Ramos (cell line): ENCODE measurements around the gene TANGO6.

Experiments used
- in situ Hi-C: fragments of 300-500 bp; cut with MboI; formaldehyde crosslinking; loops from one replicate; pipeline ENCODE4 v1.14.3; 2022; ENCODE audit warnings: low sequenced_read_pairs; ENCODE audit not compliant: unreplicated experiment

Gene TANGO6

GRCh38 chr16:69084289-69084688 is 241.0 kb downstream of the TANGO6 start:
- in situ Hi-C loops = no loop called here

DNA sequence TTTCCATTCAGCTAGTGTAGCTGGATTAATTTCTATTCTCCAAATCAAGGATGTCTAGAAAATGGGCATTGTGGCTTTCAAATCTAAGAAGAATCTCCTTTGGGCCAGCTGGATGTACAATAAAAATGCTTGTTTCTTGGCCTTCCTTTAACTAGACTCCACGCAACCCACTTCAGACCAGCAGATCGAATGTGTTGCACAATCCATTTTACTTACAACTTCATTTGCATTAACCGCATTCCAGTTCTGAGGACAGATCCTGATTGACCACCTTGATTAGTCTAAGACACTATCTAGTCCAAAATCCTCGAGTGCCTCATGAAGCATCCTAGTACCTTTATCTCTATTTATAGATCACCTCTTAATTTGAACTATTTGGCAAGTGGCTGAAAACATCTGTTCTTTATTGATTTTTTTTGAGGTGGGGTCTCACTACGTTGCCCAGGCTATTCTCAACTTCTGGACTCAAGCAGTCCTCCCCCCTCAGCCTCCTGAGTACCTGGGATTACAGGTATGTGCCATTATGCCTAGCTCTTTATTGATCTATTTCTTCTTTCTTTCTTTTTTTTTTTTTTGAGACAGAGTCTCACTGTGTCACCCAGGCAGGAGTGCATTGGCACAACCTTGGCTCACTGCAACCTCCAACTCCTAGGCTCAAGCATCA is 241.8 kb downstream of the TANGO6 start:
- in situ Hi-C loops = no loop called here

GRCh38 chr16:69087161-69087581 is 243.8 kb downstream of the TANGO6 start:
- in situ Hi-C loops = no loop called here

GRCh38 chr16:69088684-69089083 is 245.4 kb downstream of the TANGO6 start:
- in situ Hi-C loops = no loop called here

DNA sequence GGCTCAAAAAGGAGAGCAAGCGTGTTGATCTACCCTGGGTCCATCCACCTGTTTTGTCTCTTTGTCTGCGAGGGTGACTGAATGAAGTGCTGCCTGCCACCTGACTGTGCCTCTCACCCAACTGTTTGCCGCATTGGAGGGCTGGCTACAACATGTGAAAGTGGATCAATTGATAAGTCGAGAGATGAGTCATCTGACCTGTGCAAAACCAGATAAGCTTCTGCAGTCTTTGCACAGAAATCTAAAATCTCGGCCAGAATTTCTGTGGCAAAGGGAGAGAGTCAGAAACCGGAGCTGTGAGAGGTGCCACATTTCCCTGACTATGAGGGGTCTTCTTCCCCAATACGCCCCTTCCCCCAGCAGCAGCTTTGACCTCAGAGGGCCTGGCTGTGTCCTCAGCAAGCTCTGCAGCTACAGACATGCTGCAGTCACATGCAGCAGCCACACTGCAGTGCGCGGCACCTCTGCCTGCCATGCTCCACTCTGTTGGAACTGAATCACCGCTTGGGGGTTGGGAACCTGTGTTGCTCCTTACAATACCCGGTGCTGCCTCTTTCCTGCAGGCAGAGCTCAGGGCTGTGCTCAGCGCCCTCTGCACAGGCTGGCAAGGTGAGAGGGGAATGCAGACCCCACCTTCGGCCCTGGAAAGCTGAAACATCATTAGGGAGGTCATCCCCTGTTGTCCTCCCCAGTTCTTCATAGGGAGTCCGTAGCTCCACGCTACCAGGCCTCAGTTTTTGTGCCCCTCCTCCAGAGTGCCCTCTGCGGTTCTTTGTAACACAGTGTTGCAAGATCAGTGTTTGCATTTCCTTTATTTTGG is 246.0 kb downstream of the TANGO6 start:
- in situ Hi-C loops = no loop called here

- in situ Hi-C loops = no loop called here
These were observed 250.6 kb downstream of the TANGO6 start for GRCh38 chr16:69093974-69094373.

- in situ Hi-C loops = no loop called here
These were observed 251.2 kb downstream of the TANGO6 start for GRCh38 chr16:69094501-69094900.

DNA sequence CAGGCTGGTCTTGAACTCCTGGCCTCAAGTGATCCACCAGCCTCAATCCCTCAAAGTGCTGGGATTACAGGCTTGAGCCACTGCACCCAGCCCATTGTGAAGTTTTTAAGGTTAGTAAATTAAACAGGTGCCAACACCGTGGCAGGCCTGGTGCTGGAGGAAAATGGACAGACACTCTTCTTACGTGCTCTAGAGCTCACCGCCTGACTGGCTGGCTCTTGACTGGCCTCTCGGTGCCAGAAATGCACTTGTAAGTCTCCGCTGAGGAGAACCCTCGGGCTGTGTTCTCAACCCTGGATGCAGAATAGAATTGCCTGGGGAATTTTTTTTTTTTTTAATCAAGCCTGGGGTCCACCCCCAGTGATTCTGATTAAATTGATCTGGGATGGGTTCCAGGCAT is 251.9 kb downstream of the TANGO6 start:
- in situ Hi-C loops = no loop called here

- in situ Hi-C loops = loop anchor here (10.0 kb wide), 1 partner anchor 575 kb away; no protein-coding TSS in a partner anchor
These were observed 256.9 kb downstream of the TANGO6 start for GRCh38 chr16:69100071-69100691.

GRCh38 chr16:69105501-69106361 is 262.4 kb downstream of the TANGO6 start, which contains the start of gene HAS3:
HAS3 (plus strand) TSS chr16:69105653; CDS start chr16:69109396, 3,743 bp downstream.
- in situ Hi-C loops = loop anchor here (10.0 kb wide), 1 partner anchor 581 kb away; no protein-coding TSS in a partner anchor

DNA sequence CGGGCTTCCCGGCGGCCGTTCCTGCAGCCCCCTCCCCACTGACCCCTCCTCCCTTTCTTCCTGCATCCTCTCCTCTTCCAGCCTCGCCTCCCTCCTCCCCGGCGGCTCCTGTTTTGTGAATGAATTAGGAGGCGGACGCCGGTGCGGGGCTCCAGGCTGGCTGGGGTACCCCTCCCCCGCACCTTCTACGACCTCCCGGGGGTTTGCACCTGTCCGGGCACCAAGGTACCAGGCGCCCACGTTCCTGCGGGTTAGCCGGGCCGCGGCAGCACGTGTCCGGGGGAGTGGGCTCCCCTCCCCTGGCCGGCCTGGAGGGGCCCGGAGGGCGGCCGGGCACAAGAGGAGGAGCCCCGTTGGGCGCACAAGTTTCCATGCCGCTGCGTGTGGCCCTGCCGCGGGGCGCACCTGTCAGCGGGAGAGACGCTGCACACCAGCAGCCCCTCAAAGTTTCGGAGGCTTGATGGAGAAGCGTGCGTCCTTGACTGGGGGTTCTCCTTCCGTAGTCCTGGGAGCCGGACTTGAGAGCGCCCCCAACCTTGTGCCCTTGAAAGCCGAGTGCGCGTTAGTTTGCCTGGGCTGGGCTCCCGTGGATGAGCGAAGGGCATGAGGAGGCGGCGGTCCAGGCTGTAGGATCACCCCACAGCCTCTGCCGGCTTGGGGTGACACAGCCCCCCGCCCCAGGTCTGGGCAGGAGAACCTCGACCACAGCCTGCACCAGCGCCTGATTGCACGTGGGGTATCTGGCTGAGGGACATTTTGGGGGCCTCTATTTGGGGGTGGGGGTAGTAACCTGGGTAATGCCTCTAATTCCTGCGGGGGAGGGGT is 263.4 kb downstream of the TANGO6 start:
- in situ Hi-C loops = loop anchor here (10.0 kb wide), 1 partner anchor 582 kb away; no protein-coding TSS in a partner anchor

GRCh38 chr16:69107316-69107962 is 264.1 kb downstream of the TANGO6 start:
- in situ Hi-C loops = loop anchor here (10.0 kb wide), 1 partner anchor 583 kb away; no protein-coding TSS in a partner anchor

DNA sequence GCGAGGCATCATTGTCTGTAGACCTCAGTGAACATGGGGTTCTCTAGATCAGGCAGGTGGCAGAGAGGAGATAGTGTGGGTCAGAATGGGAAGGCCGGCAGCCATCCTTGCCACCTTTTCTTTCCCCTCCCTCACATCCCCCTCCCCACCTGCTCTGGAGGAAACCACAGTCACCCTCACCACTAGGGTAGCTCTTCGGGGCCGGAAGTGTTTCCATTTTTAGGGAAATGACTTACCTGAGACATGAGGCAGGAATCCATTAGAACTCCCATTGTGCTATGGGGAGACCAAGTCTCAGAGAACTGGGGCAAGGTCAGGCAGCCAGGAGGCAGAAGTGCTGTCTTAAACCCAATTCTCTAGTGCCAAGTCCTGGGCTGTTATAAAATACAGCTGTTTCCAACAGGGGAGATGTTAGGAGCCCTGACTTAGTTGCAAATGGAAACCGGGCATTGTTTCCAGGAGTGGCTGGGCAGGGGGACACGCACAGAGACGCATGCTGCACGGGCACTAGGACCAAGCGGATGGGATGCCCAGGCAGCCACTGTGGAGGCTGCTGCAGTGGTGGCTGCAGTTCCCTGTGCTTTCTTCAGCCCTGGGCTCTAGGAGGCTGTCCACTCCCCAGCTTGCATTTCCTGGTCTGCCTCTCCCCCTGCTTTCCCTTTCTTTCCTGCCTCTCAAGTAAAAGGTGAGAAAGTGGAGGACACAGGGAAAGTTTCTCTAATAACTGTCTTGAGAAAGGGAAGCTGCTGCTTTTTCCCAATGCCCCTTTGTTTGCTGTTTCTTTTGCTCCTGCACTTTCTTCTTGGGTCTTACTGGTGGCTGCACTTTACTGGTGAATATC is 265.0 kb downstream of the TANGO6 start:
- in situ Hi-C loops = loop anchor here (10.0 kb wide), 1 partner anchor 583 kb away; no protein-coding TSS in a partner anchor

DNA sequence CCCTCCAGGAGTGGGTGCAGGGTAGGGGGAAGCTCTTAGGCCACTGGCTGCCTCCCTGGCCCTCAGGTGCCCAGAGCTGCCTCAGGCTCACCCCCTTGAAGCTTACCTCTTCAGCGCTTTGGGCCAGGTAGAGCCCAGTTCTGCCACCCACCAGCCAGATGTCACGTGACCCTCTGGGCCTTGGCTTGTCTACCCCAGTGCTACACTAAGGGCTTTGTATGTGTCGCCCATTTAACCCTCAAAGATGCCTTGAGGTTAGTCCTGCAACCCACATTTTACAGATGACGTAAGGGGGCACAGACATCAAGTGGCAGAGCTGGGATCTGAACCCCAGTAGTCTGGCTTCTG is 265.5 kb downstream of the TANGO6 start:
- in situ Hi-C loops = loop anchor here (10.0 kb wide), 1 partner anchor 584 kb away; no protein-coding TSS in a partner anchor

DNA sequence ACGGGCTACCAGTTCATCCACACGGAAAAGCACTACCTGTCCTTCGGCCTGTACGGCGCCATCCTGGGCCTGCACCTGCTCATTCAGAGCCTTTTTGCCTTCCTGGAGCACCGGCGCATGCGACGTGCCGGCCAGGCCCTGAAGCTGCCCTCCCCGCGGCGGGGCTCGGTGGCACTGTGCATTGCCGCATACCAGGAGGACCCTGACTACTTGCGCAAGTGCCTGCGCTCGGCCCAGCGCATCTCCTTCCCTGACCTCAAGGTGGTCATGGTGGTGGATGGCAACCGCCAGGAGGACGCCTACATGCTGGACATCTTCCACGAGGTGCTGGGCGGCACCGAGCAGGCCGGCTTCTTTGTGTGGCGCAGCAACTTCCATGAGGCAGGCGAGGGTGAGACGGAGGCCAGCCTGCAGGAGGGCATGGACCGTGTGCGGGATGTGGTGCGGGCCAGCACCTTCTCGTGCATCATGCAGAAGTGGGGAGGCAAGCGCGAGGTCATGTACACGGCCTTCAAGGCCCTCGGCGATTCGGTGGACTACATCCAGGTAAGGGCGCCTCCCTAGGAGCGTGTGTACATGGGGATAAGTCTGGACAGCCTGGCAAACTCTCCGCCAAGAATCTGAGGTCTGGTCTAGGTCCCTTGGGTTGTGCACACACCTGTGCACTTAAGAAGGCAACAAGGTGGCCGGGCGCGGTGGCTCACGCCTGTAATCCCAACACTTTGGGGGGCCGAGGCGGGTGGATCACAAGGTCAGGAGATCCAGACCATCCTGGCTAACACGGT is 266.3 kb downstream of the TANGO6 start:
- in situ Hi-C loops = loop anchor here (10.0 kb wide), 1 partner anchor 585 kb away; no protein-coding TSS in a partner anchor

DNA sequence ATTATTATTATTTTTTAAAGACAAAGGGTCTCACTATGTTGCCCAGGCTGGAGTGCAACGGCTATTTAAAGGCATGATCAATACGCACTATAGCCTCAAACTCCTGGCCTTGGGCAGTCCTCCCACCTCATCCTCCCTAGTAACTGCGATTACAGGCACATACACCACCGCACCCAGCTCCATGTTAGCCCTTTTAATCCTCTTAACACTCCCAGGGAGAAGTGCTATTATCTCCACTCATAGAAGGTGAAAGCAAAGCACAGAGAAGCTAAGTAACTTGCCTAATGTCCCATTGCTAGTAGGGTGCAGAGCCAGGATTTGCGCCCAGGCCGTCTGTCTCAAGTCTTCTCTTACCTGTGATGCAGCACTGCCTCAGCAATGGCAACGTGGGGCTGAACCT is 267.1 kb downstream of the TANGO6 start:
- in situ Hi-C loops = no loop called here
